Measurements from ENCODE around the gene SAPCD2. TPM values are rescaled to one million over a fixed set of nuclear protein-coding genes. Genes with fewer than 3 reads are reported as not detected.
"Not testable (repeated sequence)": the region's sequence is repeated elsewhere in the genome, so short reads cannot be mapped to it uniquely, and the experiment has no call there.

The SAPCD2 gene, protein sequence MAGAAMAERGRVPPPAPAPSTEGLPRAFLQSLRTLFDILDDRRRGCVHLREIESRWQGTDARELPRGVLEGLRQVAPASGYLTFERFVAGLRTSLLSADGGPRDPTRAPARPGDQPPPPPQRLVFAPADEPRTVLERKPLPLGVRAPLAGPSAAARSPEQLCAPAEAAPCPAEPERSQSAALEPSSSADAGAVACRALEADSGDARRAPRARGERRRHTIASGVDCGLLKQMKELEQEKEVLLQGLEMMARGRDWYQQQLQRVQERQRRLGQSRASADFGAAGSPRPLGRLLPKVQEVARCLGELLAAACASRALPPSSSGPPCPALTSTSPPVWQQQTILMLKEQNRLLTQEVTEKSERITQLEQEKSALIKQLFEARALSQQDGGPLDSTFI
- total RNA-seq = 15.1 and 15.3 TPM in 2 replicates
- long read RNA-seq, partial matches to known transcripts = 0 of 1 reads
- long read RNA-seq, other reads (novel, unspliced or antisense) = 1 of 1 reads

DNA sequence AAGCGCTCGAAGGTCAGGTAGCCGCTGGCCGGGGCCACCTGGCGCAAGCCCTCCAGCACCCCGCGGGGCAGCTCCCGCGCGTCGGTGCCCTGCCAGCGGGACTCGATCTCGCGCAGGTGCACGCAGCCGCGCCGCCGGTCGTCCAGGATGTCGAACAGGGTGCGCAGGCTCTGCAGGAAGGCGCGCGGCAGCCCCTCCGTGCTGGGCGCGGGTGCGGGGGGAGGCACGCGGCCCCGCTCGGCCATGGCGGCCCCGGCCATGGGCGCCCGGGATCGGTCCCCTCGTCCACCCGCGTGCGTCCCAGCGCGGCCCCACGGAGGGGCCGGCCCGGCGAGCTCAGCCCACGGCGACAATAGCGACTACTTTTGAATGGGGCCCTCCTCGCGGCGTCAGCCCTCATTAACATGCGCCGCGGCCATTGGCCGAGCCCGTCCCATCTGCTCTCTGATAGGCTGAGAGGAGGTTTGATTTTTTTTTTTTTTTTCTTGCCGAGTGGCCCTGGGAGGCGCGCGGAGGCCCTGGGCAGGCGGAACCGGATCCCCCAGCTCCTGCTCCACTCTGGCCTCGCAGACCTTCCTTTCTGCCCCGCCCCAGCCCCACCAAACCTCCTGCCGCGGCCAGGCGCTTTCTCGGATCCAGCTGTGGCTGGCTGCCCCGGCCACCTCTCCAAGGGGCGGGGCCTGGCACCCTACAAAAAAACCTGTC is at the start of gene SAPCD2:
SAPCD2 (minus strand) TSS at position 357 of the 705 bp plus-strand sequence; CDS start at position 260, 97 bp downstream.
- Mint-ChIP-seq H3K4me3 (ENCODE audit: low read depth) (peak within 1 kb of the TSS; percentile 68), H3K27ac (peak within 1 kb of the TSS; percentile 94), H3K27me3 (peaks cover 19% of the 10 kb centered on the region), H3K36me3 (ENCODE audit: insufficient read depth) (peaks cover 1% of the 10 kb centered on the region), H3K9me3 (ENCODE audit: low read depth) (no peaks in the 10 kb centered on the region), H3K4me1 (ENCODE audit: low read depth) (peaks cover 10% of the 10 kb centered on the region)
- peak; percentile 73 for DNase-seq (ENCODE audit: low spot score, unreplicated experiment)
- TF ChIP-seq, protein P1, sequence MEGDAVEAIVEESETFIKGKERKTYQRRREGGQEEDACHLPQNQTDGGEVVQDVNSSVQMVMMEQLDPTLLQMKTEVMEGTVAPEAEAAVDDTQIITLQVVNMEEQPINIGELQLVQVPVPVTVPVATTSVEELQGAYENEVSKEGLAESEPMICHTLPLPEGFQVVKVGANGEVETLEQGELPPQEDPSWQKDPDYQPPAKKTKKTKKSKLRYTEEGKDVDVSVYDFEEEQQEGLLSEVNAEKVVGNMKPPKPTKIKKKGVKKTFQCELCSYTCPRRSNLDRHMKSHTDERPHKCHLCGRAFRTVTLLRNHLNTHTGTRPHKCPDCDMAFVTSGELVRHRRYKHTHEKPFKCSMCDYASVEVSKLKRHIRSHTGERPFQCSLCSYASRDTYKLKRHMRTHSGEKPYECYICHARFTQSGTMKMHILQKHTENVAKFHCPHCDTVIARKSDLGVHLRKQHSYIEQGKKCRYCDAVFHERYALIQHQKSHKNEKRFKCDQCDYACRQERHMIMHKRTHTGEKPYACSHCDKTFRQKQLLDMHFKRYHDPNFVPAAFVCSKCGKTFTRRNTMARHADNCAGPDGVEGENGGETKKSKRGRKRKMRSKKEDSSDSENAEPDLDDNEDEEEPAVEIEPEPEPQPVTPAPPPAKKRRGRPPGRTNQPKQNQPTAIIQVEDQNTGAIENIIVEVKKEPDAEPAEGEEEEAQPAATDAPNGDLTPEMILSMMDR (IDR thresholded peaks at IDR 0.05; ENCODE audit: unreplicated experiment) = no peak

DNA sequence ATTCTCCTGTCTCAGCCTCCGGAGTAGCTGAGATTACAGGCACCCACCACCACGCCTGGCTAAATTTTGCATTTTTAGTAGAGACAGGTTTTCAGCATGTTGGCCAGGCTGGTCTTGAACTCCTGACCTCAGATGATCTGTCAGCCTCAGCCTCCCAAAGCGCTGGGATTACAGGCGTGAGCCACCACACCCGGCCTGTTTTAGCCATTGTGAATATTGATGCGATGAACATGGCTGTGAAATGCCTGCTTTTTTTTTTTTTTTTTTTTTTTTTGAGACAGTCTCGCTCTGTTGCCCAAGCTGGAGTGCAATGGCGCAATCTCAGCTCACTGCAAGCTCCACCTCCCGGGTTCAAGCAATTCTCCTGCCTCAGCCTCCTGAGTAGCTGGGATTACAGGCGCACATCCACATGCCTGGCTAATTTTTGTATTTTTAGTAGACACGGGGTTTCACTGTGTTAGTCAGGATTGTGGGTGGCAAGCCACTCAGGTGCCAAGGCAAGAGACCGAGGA is 47.8 kb upstream of the SAPCD2 start:
- not testable (repeated sequence) for H3K4me1 Mint-ChIP-seq (ENCODE audit: low read depth); H3K27ac Mint-ChIP-seq; H3K36me3 Mint-ChIP-seq (ENCODE audit: insufficient read depth); DNase-seq (ENCODE audit: low spot score, unreplicated experiment); H3K4me3 Mint-ChIP-seq (ENCODE audit: low read depth); H3K9me3 Mint-ChIP-seq (ENCODE audit: low read depth)
- H3K27me3 Mint-ChIP-seq = peaks cover 24% of the 10 kb centered on the region

DNA sequence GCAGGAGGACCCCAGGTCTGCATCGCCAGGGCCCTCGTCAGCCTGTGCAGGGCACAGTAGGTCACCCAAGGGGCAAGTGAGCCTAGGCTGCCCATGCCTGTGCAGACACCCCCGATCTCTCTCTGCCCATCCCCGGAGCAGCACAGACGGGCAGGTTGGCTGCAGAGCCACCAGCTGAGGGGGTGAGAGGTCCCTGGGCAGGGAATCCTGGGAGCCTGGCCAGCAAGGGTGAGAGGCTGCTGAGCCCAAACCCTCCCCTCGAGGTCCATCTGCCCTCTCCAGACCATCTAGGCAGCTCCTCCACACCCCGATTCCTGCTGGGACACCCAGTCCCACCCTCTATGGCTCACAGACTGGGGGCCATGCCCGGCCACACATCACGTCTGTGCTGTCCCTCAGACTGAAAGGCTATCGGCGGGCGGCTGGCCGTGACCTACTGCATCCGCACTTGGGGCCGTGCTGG is 46.9 kb upstream of the SAPCD2 start:
- DNase-seq (ENCODE audit: low spot score, unreplicated experiment) = no peak
- no peak overlapping the region for H3K4me3 Mint-ChIP-seq (ENCODE audit: low read depth)

DNA sequence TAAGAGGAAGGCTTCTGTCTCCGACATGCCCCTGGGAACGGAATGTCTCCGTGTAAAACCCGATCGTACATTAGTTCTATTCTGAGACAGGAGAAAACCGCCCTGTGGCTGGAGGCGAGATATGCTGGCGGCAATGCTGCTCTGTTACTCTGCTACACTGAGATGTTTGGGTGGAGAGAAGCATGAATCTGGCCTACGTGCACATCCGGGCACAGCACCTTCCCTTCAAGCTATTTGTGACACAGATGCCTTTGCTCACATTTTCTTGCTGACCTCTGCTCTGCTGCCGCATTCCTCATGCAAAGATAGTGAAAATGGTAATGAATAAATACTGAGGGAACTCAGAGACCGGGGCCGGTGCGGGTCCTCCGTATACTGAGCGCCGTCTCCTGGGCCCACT is 46.4 kb upstream of the SAPCD2 start:
- TF ChIP-seq, protein P1 (IDR thresholded peaks at IDR 0.05; ENCODE audit: unreplicated experiment) = no peak
- Mint-ChIP-seq H3K4me3 (ENCODE audit: low read depth) (no peak overlapping the region), H3K27ac (no peak overlapping the region)

More for the DNA sequence above, 46.9 kb upstream of the SAPCD2 start:
- no peaks in the 10 kb centered on the region for H3K9me3 Mint-ChIP-seq (ENCODE audit: low read depth)
- H3K4me1 Mint-ChIP-seq (ENCODE audit: low read depth) = peaks cover 9% of the 10 kb centered on the region
- peaks cover 29% of the 10 kb centered on the region for H3K27me3 Mint-ChIP-seq
- TF ChIP-seq, protein P1 (IDR thresholded peaks at IDR 0.05; ENCODE audit: unreplicated experiment) = no peak
- H3K36me3 Mint-ChIP-seq (ENCODE audit: insufficient read depth) = peaks cover 1% of the 10 kb centered on the region
- no peak overlapping the region for H3K27ac Mint-ChIP-seq

DNA sequence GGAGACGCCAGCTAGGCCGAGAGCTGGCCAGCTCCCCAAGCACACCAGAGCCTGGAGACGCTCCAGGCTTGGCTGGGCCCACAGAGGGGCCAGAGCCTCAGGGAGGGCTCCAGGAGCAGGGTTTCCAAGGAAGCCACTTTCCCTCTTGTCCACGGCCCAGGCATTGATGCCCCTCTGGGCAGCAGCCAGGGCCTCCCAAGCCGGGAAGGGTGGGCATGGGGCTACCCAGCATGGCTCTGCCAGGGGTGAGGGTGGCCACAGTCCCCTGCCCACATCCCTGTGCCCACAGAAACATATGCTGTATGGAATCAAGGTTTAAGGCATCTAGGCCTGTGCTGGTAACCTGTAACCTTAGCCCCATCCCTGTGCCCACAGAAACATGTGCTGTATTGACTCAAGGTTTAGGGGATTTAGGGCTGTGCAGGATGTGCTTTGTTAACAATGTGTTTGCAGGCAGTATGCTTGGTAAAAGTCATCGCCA is 45.7 kb upstream of the SAPCD2 start:
- TF ChIP-seq, protein P1 (IDR thresholded peaks at IDR 0.05; ENCODE audit: unreplicated experiment) = no peak
- DNase-seq (ENCODE audit: low spot score, unreplicated experiment) = no peak
- Mint-ChIP-seq H3K4me3 (ENCODE audit: low read depth) (no peak overlapping the region), H3K27me3 (peaks cover 29% of the 10 kb centered on the region), H3K9me3 (ENCODE audit: low read depth) (no peaks in the 10 kb centered on the region), H3K27ac (no peak overlapping the region), H3K4me1 (ENCODE audit: low read depth) (peaks cover 9% of the 10 kb centered on the region), H3K36me3 (ENCODE audit: insufficient read depth) (peaks cover 1% of the 10 kb centered on the region)

More for the DNA sequence above, 46.4 kb upstream of the SAPCD2 start:
- DNase-seq (ENCODE audit: low spot score, unreplicated experiment) = no peak
- Mint-ChIP-seq H3K36me3 (ENCODE audit: insufficient read depth) (peaks cover 1% of the 10 kb centered on the region), H3K27me3 (peaks cover 29% of the 10 kb centered on the region), H3K4me1 (ENCODE audit: low read depth) (peaks cover 9% of the 10 kb centered on the region), H3K9me3 (ENCODE audit: low read depth) (no peaks in the 10 kb centered on the region)
